Peyer's patch (tissue), 4 donors: ENCODE results near the gene FAM98B. TPM values are rescaled to one million over a fixed set of nuclear protein-coding genes. Genes with fewer than 3 reads are reported as not detected.
A peak's percentile ranks its signal among the peaks of the same experiment; 100 is the strongest.
"Not testable (repeated sequence)": the region's sequence is repeated elsewhere in the genome, so short reads cannot be mapped to it uniquely, and the experiment has no call there.

ENCODE experiments used
- DNase-seq, 3 donors: peaks; one replicate each; pipeline ENCODE4 v3.0.0-alpha.2; 2017 to 2019
- H3K27ac ChIP-seq, 4 donors: fragments of 200-600 bp; sonication (generic); one replicate each; pipeline ENCODE4 v1.5.1; 2016 to 2019
- H3K27me3 ChIP-seq, 2 donors: fragments of 200-600 bp; sonication (generic); one replicate each; pipeline ENCODE4 v1.5.1; 2019
- H3K36me3 ChIP-seq, 3 donors: fragments of 200-600 bp; sonication (generic); one replicate each; pipeline ENCODE4 v1.5.1; 2016 to 2019
- H3K4me1 ChIP-seq, 4 donors: fragments of 200-600 bp; sonication (generic); one replicate each; pipeline ENCODE4 v1.5.1; 2016 to 2019
- H3K4me3 ChIP-seq, 4 donors: fragments of 200-600 bp; sonication (generic); 1 replicate in 3 of 4; 2 replicates in 1 of 4; pipeline ENCODE4 v1.5.1; 2016 to 2019; ENCODE audit warnings: mild to moderate bottlenecking in 1 of 4
- H3K9me3 ChIP-seq, 4 donors: fragments of 200-600 bp; sonication (generic); one replicate each; pipeline ENCODE4 v1.5.1; 2016 to 2019; ENCODE audit warnings: mild to moderate bottlenecking in 1 of 4
- CTCF ChIP-seq, 6 experiments: fragments of 450-650 bp in 4 of 6; fragments of 200-600 bp in 2 of 6; sonication (generic) in 1 of 6; IDR thresholded peaks; one replicate each; pipeline ENCODE4 v1.5.1; 2017 to 2019; ENCODE audit warnings: antibody characterized with exemption in 6 of 6, mild to moderate bottlenecking in 3 of 6, moderate library complexity in 1 of 6
- POLR2A ChIP-seq, 2 donors: fragments of 450-650 bp; IDR thresholded peaks; one replicate each; pipeline ENCODE4 v1.5.1; 2017; ENCODE audit warnings: antibody characterized with exemption in 2 of 2, mild to moderate bottlenecking in 2 of 2, moderate library complexity in 2 of 2
- total RNA-seq, 4 donors: library from RNA; depleted of rRNA; stranded (reverse); fragments of >200 nt; gene quantifications; one replicate each; pipeline ENCODE4 v1.1.0, GENCODE V29; 2016

FAM98B gene
- total RNA-seq, 4 donors from 2014 or later: 7.7 to 10.5 (median 9.2) TPM

GRCh38 chr15:38430106-38430760 is 23.7 kb upstream of the FAM98B start:
- TF ChIP-seq CTCF (IDR thresholded peaks at IDR 0.05): no peak
- TF ChIP-seq POLR2A (IDR thresholded peaks at IDR 0.05): no peak
- no peaks in the 10 kb centered on the region for H3K4me1 ChIP-seq
- no peak for DNase-seq

GRCh38 chr15:38436993-38437392 is 16.9 kb upstream of the FAM98B start:
- Histone ChIP-seq H3K4me1 (peaks cover 0 to 3% (median 0%) of the 10 kb centered on the region in 4 donors), H3K27me3 (no peaks in the 10 kb centered on the region), H3K9me3 (no peaks in the 10 kb centered on the region), H3K27ac (no peak overlapping the region), H3K36me3 (no peaks in the 10 kb centered on the region), H3K4me3 (no peak overlapping the region)
- DNase-seq: no peak
- no peak for TF ChIP-seq CTCF (IDR thresholded peaks at IDR 0.05)
- no peak for TF ChIP-seq POLR2A (IDR thresholded peaks at IDR 0.05)

More at GRCh38 chr15:38430106-38430760, 23.7 kb upstream of the FAM98B start:
- no peak overlapping the region for H3K27ac ChIP-seq
- H3K27me3 ChIP-seq: no peaks in the 10 kb centered on the region
- H3K4me3 ChIP-seq: no peak overlapping the region
- no peaks in the 10 kb centered on the region for H3K9me3 ChIP-seq
- no peaks in the 10 kb centered on the region for H3K36me3 ChIP-seq

- H3K27ac ChIP-seq, H3K4me1 ChIP-seq, DNase-seq, H3K27me3 ChIP-seq, H3K36me3 ChIP-seq, H3K9me3 ChIP-seq, H3K4me3 ChIP-seq: not testable (repeated sequence)
These were observed 16.3 kb upstream of the FAM98B start for GRCh38 chr15:38437603-38438002.

GRCh38 chr15:38438031-38438986 is 15.6 kb upstream of the FAM98B start:
- Histone ChIP-seq H3K9me3 (no peaks in the 10 kb centered on the region), H3K27ac (no peak overlapping the region), H3K4me1 (peaks cover 0 to 3% (median 0%) of the 10 kb centered on the region in 4 donors), H3K4me3 (no peak overlapping the region), H3K36me3 (no peaks in the 10 kb centered on the region), H3K27me3 (no peaks in the 10 kb centered on the region)
- no peak for DNase-seq
- TF ChIP-seq CTCF (IDR thresholded peaks at IDR 0.05) (no peak), POLR2A (IDR thresholded peaks at IDR 0.05) (no peak)

GRCh38 chr15:38440353-38441129 is 13.4 kb upstream of the FAM98B start:
- Histone ChIP-seq H3K4me3 (no peak overlapping the region), H3K9me3 (no peaks in the 10 kb centered on the region), H3K36me3 (no peaks in the 10 kb centered on the region), H3K4me1 (peaks cover 0 to 3% (median 0%) of the 10 kb centered on the region in 4 donors), H3K27ac (no peak overlapping the region), H3K27me3 (no peaks in the 10 kb centered on the region)
- DNase-seq: peak in 1 of 3 donors; percentile 64
- no peak for TF ChIP-seq POLR2A (IDR thresholded peaks at IDR 0.05)
- TF ChIP-seq CTCF (IDR thresholded peaks at IDR 0.05): peak; percentile 66 to 94 (median 90)
